Fibroblast of skin of scalp (primary cell): ENCODE measurements around the gene TEX35.
"Not testable (repeated sequence)": the region's sequence is repeated elsewhere in the genome, so short reads cannot be mapped to it uniquely, and the experiment has no call there.

Experiments
- DNase-seq: peaks from one replicate; pipeline ENCODE4 v3.0.0-alpha.2; 2013

Gene TEX35

DNA sequence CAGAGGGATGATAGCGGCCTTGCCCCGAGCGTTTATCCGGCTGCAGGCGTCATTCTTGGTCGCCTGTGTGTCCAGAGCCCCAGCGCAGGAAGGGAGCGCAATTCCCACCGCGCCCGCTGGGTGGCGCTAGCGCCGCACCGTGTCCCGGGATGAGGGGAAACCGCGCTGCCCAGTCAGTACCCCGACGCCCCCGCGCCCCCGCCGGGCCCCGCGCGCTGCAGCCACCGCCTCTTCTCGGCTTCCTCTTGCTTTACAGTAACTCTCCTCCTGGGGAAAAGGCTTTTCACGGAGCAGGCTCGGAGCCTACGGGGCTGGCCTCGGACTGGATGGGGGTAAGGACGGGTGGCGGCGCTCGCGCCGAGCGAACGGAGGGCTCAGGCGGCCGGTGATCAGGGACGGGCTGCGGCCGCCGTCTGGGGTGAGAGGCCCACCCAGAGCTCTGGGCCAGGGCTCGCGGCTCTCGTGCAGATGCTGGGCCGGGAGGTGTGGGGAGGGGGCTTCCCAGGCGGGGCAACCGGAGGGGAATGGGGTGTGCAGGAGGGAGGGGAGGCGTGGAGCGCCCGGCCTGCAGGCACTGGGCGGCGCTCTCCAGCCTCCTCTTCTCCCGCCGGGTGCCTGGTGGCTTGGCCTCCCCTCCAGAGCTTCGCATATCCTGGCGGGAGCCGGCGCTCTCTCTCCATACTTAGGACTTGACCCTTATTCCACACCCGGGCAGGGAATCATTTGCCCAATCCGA lies 29.8 kb downstream of the TEX35 start:
- peak; percentile 93 for DNase-seq

DNA sequence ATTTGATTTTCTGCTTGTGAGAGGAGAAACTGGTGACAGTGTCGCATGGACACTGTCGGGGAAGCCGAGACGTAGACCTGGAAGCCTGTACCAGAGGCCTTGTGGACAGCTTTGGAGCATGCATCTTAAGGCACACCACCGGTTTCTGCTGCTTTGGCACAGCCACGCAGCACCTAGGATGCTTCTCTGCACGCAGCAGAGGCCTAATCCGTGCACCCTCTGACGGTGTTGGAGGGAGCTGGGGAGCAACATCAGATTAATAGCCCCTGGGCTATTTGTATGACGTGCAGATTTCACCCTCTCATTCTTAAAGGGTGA lies 30.3 kb downstream of the TEX35 start:
- DNase-seq, result no peak

DNA sequence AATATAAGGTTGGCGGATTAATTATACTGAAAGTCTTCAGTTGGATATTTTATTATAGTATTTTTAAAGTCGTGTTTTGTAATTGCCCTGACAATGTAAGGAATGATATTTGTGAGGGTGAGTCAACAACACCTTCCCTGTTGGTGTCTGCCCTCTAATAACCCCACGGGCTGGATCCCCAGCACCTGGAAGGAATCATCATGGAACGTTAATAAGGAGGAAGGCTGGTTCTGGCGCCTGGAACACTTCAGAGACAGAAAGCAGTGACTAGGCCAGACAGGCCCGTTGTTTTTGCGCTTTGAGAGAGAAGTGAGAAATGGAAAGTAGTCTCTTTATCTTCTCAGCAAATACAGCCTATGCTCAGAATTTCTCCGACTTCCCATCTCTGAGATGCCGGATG lies 31.6 kb downstream of the TEX35 start:
- no peak for DNase-seq

DNA sequence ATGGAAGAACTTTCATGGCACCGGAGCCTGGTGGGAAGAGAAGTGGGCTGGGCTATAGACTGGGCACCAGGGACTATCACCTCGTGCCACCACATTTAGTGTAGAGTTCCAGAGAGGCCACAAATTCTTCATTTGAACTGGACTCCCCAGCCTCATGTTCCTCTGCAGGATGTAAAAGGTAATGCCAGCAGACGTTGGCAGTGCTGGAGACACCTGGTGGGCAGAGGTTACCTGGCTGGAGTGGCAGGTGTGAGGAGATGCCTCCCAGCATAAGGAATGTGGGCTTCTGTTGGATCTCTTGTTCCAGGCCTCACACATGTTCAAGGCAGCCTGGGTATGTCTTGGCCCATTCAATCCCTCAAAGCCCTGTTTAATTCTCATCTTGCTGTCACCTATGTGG lies 35.2 kb downstream of the TEX35 start:
- DNase-seq, result no peak

DNA sequence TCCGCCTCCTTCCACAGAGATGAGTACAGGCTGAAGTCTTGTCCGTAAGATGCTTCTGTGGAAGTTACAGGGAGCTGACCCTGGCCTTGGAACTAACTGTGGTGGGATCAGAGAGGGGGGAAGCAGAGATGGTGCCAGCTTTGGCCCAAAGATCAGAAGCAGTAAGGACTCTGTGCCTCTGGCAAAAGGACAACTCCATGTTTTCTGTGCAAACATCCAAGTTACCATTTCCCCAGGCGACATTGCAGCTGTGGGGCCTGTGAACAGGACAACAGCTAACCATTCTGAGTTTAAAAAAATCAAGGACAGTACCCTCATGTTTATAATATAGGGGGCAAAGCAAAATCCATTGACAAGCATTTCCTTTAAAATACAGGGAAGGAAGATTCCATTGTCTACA lies 38.4 kb downstream of the TEX35 start:
- no peak for DNase-seq

DNA sequence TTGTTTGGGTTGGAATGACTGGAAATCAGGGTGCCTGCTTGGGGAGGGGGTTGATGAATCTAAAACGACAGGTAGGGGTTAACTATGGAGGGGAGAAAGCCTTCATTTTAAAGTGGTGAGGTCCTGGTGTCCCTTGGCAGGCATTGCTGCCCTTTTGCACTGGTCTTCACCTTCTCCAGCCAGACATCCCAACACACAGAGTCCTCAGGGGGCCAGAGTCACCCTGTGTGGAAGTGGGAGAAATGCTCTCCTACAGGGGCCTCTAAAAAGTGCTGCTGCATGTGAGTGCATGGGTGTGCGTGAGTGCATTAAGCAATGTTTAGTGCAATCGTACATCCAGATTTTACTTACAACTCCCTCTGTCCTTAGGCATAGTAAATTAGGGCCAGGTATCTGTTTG lies 39.0 kb downstream of the TEX35 start:
- DNase-seq, result no peak

DNA sequence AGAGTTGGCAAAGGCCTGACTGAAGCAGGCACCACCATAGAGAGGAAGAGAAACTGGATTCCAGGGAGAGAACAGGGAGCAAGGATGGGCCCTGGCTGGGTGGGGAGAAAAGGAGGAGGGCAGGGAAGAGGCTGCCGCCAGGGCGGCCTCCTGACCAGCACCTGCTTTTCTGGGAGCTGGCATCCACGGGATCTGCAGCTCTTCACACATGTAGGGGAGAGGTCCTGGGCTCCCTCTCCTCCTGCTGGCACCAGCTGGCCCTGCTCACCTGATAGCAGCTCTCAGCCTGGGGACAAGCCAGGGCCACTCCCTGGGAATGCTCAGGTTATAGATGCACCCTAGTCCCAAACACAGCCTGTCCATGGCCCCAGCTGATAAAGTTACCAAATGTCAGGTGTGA lies 39.9 kb downstream of the TEX35 start:
- DNase-seq, result no peak

DNA sequence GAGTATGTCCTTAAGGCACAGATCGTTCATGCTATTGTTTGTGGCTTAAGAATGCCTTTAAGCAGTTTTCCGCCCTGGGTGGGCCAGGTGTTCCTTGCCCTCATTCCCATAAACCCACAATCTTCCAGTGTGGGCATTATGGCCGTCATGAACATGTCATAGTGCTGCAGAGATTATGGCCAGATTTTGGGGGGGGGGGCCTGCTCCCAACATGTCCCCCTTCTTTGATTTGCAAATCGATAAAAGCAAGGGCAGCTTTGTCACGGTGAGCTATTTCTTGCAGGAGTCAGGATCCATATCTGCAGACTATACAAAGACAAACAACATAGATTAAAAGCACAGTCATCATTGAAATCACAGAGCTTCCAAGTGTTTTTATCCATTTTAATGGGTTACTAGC lies 41.4 kb downstream of the TEX35 start:
- DNase-seq, result not testable (repeated sequence)

DNA sequence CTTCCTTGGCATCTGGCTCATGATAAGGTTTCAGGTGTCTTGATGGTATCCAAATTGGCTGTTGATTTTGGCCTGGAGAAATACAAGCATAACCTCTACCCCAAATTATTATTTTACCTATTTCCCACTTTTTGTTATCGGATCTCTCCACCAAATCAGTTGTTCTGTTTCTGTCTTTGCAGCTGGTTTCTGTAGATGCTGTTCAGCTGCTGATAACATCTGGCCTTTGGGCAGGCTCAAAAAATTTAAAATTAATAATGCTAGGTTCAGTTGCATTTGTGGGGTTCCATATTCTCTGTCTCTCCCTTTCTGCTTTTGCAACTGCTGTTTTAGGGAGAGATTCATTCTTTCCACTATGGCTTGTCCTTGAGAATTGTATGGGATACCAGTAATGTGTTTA lies 42.7 kb downstream of the TEX35 start:
- not testable (repeated sequence) for DNase-seq

DNA sequence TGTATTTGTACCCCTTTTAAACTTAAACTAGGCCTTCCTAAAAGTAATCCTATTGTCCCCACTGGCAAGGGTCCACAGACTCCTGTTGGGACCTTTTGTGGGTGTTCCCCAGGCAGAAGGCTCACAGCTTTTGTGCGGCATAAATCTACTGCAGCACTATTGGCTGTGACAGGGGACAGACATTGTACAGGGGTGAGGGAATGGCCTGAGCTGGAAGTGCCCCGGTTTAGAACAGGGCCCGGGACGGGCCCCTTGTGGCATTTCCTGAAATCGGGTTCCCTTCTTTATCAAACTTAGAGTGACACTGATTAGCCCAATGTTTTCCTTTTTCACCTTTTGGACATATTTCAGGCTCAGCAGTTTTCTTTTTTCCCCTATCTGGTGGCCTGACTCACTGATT lies 45.9 kb downstream of the TEX35 start:
- DNase-seq, result not testable (repeated sequence)

DNA sequence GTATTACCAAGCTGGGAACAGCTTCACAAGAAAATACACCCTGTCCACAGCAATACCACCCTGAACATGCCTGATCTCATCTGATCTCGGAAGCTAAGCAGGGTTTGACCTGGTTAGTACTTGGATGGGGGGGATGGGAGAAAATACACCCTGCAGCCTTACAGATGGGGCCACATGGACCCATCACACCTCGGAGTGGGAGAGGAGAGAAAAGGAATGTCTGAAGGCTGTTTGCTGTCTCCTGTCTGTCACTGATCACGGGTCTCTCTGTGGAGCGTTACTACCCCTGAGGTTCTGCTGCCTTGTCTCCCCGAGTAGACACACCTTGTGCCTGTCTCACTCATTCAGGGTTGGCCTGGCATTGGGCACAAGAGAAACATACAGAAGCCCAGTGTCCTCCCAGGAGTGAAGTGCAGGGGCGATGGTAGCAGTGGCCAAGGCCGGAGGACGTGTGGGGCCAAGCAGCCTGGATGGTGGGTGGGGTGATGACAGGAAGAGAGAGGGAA lies 48.0 kb downstream of the TEX35 start:
- DNase-seq, result no peak

DNA sequence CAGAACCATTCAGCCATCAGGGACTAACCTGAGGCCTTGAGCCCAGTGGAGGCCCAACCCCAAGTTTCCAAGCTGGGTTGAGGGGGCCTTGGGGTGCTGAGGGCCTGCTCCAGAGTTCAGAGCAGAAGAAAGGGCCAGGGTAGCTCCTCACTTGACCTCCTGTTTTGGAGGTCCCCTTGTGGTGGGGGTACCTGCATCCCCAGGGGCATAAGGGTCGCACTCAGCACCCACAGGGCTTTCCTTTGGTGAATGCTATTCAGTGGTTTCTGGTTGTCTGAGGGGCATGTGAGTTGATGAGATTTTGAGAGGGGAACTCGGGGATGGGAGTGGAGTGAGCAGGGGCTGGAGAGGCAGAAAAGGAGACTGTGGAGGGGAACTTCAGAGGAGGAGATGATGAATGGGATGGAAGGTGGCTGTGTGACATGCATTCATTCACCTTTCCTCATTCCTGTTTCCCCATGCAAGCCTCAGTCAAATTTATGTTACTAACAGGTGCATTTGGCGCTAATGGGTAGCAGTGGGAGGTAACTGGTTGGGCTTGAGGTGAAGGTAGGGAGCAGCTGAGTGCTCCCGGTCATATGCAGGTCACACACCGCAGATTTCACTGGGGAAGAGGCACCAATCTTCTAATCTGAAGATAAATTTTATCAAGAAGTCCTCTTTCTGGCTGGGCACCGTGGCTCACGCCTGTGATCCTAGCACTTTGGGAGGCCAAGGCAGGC lies 50.4 kb downstream of the TEX35 start:
- DNase-seq, result no peak

DNA sequence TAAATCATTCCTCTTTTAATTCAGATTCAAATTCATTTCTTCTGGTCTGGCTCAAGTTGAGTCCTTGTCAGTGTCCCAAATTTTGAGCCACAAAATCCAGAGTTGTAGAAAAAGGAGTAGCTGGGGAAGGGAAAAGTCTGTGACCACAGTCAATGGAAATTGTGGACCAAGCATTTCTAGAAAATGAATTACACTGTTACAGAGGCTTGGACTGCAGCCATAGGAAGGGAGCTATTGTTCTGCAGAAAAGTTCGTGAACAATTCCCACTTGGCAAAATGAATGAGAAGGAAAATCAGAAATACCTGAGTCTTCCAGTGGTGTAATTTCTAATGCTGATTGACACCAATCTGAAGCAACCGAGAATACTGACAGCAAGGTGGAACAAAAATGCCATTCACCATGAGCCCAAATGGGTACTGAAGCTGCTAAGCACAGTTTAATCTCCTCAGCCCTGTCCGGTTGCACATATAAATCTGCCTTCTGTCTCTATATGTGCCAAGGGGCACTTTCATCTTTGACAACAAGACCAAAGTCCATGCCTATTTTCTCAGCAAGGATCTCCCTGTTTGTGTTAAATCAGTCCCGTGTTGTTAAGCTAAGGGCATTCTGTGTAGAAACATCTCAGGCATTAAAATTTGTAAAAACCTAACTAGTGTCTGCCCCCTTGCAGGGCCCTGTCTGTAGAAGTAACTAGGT lies 51.3 kb downstream of the TEX35 start:
- no peak for DNase-seq

DNA sequence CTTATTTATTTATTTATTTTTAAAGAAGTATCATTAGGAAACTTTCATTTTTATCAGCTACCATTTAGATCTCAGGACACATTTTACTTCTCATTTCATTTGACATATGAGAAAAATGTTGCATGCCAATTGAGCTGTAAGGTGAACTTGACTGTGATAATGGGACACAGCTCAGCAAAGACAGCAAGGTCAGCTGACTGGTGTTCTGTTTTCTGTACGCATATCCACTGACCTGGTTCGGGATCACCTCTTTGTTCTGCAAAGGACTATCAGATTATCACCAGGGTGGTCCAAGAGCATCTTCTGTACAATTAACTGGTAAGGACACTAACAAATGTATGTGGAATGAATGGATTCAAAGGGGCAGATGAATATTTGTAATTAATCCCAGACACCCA lies 51.9 kb downstream of the TEX35 start:
- no peak for DNase-seq

DNA sequence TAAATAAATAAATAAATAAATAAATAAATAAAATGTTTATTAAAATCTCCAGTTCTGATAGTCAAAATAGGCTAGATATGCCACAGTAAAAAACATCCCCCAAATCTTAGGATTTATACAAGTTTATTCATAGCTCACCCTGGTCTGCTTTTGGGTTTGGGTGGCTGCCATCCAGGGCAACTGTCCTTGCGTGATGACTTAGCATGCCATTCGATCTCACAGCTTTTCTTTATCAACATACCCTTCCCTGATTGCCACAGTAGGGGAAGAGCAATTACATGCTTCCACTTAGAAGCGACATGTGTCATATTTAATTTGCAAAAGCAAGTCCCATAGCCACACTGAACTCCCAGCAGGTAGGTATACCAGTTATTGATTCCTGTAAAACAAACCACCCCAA lies 52.7 kb downstream of the TEX35 start:
- DNase-seq, result no peak

DNA sequence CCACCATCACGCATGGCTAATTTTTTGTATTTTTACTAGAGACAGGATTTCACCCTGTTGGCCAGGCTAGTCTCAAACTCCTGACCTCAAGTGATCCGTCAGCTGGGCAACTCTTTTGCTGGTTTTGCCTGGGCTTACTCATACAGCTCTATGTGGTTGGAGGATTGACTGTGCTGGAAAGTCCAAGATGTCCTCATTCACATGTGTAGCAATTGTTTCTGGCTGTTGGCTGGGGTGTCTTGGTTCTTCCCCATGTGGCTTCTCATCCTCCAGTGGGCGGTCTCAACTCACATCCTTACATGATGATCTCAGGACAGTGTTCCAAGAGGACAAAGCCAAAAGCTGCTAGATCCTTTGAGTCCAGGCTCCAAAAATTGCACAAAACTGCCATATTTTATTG lies 53.3 kb downstream of the TEX35 start:
- DNase-seq, result no peak

DNA sequence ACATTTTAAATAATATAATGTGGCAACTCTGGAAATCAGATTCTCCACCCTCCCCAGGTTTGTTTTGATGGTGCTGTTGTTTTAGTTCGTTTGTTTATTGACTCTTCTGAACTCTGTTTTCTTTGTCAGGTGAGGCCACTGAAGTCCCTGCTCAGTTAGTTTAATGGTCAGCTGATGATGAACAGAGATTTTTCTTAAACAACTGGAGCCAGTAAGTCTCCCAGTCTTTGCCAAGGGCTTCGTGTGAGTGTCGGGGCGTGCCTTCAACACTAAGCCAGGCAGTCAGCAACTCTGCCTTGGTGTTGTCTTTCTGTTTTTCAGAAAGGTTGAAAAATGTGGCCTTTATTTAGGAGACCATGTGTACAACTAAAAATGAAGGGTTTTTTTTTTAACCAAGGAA lies 58.9 kb downstream of the TEX35 start:
- no peak for DNase-seq
